ENCODE data around the gene AP2A2. TPM values are rescaled to one million over a fixed set of nuclear protein-coding genes. Genes with fewer than 3 reads are reported as not detected.

AP2A2 gene
- total RNA-seq, 1 donor from 2014 or later = 42.6 TPM

DNA sequence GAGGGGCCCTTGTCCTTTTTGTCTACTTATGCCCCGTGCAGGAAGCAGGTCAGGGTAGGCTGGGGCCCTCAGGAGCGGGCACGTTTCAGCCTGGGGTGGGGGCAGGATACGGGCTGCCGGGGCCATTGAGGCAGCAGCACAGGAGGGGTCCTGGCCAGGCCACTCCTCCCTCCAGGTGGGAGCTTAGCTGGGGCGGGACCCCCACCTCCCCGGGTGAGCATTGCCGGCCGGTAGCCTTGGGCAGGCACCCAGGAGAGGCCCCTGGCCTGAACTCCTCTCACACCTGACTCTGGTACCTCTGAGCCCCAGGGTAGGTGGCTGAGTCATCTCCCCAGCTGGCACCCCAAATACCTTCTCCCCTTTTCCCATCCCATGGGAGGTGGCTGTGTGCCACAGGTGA, 115.8 kb downstream of the AP2A2 start:
- DNase-seq (peak; percentile 11), ATAC-seq (no peak)
- intact Hi-C loops (cut with micrococcal nuclease) = no loop called here

DNA sequence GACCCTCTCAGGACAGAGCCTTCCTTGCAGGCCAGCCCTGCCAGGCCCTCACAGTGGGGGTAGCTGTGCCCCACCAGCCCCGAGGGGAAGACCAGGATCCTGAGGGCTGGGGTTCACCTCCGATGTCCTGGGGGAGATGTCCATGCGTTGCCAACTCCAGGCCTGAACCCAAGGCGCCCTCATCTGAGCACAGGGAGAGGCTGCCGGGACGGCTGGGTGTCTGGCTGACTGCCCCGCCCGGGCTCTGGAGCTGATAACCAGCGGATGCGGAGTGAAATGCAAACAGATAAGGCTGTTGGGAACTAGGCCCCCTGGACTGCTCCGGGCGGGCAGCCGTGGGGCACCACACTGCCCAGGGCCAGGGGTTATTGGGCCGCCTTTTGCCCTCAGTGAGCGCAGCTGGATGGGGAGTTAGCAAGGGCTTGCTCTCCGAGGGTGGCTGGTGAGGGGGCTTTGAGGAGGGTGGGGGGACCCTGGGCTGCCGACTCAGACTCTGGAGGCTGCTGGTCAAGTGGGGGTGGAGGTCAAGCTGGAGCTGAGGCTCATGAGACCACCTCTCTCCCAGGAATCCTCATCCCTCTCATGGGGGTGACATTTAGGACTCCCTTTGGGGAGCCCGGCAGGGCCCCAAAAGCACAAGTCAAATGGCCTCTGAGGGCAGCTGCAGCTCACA, 116.4 kb downstream of the AP2A2 start:
- intact Hi-C loops (cut with micrococcal nuclease) = no loop called here
- DNase-seq = peak; percentile 29
- peak; percentile 12 for ATAC-seq

DNA sequence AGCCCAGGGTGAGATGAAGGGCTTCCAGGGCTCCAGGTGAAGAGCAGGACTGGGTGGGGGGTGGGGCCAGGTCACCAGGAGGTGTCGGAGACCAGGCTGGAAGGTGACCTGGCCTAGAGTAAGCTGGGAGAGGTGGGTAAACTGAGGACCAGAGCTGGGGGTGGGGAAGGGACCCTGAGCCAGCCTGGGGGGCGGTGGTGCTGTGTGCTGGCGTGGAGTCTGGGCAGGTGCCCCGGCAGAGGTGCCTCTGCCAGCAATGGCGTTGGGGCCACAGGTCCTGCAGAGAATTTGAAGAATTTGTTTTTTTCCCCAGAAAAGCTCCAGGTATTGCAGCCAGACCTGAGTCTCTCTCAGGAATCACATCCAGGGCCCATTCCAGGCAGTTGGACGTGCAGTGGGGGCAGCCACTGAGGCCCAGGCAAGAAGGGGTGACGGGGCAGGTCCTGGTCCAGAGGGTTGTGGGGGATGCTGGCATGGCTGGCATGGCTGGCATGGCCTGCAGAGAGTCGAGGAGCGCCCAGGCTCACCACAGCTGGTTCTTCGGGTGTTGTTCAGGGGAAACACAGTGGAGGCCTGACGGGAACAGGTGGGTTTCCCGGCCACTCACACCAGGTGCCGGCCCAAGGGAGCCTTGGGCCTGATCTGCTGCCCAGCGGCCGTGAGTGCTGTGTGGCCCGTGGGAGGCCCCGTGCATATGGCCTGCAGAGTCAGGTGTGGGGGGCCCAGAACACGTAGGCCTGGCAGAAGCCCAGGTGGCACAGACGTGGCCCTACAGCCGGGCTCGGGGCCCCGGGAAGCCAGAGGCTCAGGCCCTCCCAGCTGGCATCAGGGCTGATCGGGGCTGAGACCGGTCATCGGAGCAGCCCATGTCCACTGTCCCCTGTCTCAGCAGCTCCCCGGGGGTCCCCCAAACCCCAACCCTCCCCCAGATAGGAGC, 117.2 kb downstream of the AP2A2 start:
- DNase-seq (peak; percentile 28), ATAC-seq (no peak)
- intact Hi-C loops (cut with micrococcal nuclease) = no loop called here

DNA sequence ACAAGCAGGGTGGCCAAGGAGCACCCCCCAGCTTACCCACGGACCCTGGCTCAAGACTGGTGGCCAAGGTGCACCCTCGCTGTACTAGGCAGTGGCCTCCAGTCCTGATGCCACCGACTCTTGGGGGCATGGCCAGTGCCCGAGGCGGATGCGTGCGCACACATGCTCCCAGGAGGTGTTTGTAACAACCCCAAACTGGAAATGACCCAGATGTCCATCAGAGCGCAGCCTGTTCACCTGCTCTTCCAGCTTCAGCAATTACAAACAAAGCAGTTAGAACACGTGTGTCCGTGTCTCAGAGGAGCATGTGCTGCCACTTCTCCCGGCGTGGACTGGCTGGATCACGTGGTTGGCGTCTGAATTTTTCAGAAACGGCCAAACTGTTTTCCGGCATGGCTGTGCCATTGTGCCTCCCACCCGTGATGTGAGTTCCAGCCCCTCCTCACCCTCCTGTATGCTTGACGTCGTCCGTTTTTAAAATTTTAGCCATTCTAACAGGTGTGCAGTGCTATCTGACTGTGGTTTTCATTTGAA, 118.0 kb downstream of the AP2A2 start:
- intact Hi-C loops (cut with micrococcal nuclease) = no loop called here
- peak; percentile 21 for DNase-seq
- no peak for ATAC-seq

DNA sequence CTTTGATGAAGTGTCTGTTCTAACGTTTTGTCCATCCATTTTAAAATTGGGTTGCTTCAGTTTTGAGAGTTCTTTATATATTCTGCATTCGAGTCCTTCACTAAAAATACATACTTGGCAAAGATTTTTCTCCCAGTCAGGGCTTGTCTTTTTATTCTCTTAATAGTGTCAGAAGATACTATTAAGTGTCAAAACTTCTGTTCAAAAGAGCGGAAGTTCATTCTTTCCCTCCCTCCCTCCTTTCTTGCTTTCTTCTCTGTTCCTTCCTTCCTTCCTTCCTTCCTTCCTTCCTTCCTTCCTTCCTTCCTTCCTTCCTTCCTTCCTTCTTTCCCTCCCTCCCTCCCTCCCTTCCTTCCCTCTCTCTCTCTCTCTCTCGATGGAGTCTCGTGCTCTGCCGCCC, 118.5 kb downstream of the AP2A2 start:
- intact Hi-C loops (cut with micrococcal nuclease) = no loop called here
- DNase-seq (no peak), ATAC-seq (no peak)

DNA sequence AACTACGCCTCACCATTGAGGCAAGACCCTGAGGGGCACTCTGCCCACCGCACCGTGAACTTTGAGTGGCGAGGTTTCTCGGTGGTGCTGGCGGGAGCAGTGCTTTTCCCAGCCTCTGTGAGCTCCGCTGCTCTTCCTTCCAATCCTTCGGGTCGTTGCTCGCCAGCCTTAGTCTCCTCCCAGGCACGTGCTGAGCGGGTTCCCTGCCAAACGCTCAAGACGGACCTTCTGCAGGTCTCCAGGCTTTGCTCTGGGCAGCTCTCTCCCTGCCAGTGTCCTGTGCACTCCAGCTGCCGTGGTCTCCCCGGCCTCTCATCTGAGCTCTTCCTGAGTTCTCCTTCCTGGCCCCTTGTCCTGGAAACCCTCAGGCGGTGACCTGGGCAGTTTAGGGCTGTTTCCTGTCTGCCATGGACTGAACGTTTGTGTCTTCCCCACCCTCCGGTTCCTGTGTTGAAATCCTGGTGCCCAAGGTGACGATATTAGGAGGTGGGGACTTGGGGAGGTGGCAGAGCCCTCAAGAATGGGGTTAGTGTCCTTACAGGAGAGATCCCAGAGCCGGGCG, 122.0 kb downstream of the AP2A2 start:
- intact Hi-C loops (cut with micrococcal nuclease) = no loop called here

DNA sequence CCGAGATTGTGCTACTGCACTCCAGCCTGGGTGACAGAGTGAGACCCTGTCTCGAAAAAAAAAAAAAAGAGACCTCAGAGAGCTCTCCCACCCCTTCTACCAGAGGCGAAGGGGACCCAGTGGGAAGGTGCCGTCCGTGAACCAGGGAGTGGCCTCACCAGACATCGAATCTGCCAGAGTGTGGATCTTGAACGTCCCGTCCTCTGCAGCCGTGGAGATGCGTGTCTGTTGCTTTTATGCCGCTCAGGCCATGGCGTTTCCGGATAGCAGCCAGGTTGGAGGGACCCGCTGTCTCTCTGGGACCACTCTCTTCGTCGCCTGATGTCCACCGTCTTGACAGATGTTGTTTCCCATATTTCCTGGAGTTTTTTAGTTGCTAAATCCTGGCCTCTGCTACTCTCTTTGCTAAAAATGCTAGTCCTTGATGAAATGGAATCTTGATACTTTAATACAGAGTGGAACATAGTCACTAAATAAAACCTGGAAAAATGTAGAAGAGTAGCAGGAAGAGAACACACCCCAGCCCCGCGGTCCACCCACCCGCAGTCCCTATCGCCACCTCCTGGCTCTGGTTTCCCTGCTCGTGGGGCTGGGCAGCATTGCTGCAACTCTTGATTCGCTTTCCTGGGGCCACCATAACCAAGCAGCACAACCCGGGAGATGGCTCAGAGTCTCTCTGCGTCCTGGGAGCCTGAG, 122.9 kb downstream of the AP2A2 start:
- DNase-seq = no peak
- ATAC-seq = no peak
- intact Hi-C loops (cut with micrococcal nuclease) = no loop called here

More for the DNA sequence above, 122.0 kb downstream of the AP2A2 start:
- DNase-seq (no peak), ATAC-seq (no peak)

DNA sequence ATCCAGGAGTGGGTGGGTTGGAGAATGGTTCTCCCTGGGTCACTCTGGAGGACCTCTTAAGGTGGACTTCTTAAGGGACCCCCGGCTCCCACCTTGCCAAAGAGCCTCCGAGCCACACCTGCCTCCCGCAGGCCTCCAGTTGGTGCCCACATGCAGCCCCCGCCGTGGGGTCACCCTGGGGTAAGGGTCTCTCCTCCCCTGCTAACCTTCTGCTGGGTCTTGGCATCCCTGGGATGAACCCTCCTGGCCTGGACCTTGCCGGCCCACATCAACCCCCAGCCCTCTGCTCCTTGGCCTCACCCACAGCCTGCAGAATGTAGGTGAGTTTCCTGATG, 123.4 kb downstream of the AP2A2 start:
- DNase-seq (no peak), ATAC-seq (no peak)
- intact Hi-C loops (cut with micrococcal nuclease) = no loop called here

DNA sequence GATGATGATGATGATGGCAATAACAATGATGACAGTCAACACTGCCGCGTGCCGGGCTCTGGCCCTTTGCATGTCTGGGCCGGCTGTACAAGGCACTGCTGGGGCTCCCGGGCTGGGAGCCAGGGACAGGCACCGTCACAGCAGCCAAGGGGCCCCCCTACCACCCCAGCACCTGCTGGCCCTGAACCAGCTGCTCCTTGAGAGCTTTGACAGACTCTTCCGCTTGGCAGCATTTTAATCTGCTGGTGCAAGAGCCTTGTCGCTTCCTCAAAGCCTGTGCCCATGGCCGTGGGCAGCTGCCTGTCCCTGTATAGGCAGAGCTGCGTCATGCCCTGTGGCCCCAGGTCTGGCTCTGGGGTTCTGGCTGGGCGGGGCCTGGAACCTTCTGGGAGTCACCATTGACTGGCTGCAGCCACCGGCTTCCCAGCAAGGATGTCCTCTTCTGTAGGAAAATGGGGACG, 123.8 kb downstream of the AP2A2 start:
- DNase-seq = peak; percentile 30
- ATAC-seq = no peak
- intact Hi-C loops (cut with micrococcal nuclease) = no loop called here

DNA sequence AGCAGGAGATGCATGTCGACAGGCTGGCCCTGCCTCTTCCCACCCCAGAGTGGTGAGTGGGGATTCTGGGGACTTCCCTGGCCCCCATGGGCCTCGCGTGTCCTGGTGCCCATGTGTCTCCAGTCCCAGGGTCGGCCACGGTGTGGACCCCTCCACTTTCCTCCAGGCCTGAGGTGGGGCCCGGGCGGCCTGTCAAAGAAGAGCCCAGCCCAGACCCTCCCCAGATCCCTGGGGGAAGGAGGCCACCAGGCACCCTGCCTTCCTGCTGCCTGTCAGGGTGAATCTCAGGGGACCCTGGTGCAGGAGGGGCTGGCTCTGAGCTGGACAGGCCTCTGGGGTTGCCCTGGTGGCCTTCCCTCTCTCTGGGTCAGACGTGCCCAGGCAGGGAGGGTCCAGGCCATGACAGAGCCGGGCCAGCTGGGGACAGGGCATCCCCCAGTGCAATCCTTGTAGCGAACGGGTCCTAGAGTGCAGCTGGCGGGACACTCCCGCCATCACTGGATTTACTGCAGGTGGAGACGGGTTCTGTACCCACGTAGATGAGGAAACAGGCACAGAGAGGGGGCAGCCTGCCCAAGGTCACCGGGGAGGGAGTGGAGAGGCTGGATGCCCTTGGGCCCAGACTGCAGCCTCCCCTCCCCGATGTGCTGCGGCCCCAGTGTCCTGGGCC, 124.4 kb downstream of the AP2A2 start:
- intact Hi-C loops (cut with micrococcal nuclease) = no loop called here
- DNase-seq (no peak), ATAC-seq (no peak)

DNA sequence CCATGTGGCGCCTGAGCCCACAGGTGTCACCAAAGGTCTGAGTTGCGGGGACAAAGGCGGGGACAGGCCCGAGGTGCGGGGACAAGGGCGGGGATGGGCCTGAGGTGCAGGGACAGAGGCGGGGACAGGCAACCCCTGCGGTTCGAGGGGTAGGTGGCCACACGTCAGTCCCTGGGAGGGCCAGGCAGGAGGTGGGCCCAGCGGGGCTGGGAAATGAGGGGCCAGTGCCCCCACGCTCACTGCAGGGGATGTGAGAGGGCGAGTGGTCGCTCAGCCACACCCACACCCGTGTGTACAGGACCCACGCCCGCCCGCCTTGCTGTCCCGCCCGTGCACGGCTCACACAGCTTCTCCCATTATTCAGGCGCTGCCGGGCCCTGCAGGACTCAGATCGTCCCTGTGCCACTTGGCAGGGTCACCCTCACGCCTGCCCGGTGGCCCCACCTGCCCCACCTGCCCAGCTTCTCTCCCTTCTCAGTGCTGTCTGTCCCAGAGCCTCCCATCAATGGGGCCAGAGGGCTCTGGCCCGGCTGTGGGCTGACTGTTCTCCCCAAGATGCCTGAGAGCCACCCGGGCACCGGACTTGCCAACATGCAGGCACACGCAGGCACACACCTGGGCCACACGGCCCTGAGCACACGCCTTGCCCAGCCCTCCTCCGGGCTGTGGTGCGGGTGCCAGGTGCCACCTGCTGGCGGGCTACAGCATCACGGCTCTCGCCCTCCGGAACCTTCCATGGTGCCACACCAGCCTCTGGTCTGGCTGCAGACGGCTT, 125.1 kb downstream of the AP2A2 start:
- ATAC-seq (peak; percentile 94), DNase-seq (peak; percentile 82)
- intact Hi-C loops (cut with micrococcal nuclease) = no loop called here

DNA sequence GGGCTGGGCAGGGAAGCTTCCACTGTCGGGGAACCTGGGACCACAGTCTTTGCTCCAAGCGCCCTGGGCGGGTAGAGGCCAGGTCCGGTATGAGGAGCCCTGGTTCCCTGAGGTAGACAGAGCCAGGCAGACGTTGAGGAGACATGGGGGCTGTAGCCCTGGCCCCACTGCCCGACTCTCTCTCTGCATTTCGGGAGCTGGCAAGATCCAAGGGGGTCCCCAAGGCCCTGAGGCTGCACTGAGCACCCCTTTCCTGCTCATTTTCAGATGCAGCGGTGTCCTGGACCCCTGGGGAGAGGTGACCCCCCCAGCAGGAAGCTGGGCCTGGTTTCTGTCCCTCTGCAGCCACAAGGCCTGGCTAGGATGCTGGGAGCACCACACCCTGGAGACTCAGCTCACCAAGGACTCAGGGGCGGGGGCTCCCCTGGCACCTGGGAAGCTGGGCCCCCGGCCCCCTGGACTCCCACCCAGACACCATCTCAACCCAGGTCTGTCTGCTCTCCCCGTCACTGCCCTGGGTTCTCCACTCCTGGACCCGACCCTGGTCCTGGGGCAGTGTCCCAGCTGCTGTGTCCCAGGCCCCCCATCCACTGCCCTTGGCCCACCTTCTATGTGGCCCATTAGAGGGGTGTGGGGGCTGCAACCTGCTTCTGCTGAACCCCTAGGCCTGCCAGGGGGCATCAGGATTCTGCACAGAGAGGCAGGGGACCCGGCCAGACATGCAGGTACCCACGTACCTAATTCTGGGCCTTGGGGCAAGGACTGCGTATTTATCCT, 125.9 kb downstream of the AP2A2 start:
- ATAC-seq = no peak

DNA sequence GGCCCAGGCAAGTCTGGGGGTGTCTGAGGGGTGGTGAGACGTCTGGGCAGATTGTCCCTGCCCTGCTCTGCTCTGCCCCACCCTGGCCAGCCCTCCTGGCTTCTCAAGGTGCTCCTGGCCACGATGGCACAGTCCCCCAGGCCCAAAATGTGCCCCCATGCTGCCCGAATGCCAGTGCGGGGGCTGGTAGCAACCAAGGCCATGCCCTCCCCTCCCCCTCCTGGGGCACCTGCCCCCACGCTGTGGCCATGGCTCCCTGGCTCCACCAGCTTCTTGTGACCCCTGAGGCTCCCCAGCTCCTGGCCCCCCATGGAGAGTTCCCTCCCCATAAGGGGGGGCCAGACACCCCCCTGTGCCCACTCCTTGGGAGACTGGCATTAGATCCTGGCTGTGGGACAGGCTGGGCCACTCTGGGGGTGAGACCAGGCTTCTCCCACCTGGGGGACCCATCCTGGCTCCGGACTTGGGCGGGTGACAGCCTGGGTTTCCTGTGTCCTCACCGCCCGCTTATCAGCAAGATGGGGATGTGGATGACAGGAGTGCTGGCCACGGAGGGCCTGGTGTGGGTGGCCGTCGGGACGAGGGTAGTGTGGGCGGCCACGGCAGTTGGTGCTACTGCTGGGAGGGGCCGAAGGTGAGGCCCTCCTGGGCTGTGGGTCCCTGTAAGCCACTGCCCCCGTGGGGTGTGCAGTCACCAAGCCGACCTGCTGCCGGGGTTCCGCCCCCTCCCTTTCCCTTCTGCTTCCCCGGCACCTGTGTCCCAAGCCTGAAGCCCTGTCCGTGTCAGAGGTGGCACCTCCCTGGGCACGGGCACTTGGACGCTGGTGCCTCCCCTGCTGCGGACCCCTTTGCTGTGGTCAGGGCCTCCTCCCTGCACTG, 126.7 kb downstream of the AP2A2 start:
- peak; percentile 25 for DNase-seq
- no peak for ATAC-seq
- intact Hi-C loops (cut with micrococcal nuclease) = no loop called here

More for the DNA sequence above, 125.9 kb downstream of the AP2A2 start:
- intact Hi-C loops (cut with micrococcal nuclease) = no loop called here
- DNase-seq = peak; percentile 22

DNA sequence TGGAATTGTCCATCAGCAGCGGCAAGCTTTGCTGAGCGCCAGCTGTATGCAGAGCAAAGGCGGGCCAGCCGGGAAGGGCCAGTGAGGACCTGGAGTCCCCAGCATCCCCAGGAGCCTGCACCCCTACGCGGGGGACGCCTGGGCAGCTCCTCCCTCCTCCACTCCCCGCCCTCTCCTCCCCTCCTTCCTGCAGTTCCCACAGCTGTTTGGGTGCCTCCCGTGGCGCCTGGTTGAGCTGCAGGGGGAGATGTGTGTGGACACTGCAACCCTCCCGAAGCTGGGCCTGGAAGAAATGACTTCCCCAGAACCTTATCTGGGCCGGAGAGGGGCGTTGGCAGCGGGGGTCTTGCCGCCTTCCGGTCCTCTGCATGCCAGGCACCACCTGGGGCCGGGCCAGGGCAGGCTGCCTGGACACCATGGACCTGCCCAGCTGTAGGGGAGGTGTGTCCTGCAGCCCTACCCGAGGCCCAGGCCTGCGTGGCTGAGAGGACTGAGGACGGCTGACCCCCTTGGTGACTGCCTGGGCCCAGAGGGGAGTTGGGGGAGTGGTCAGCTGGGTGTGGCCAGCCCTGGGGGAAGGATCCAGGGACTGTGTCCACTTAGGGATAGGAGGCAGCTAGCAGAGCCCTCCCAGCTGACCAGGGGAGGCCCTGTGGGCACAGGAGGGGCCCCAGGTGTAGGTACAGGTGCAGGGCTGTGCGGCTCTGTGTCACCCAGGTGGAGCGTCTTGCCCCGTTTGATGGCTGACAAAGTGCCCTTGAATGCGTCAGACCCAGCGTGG, 127.6 kb downstream of the AP2A2 start:
- DNase-seq (no peak), ATAC-seq (no peak)
- intact Hi-C loops (cut with micrococcal nuclease) = no loop called here

DNA sequence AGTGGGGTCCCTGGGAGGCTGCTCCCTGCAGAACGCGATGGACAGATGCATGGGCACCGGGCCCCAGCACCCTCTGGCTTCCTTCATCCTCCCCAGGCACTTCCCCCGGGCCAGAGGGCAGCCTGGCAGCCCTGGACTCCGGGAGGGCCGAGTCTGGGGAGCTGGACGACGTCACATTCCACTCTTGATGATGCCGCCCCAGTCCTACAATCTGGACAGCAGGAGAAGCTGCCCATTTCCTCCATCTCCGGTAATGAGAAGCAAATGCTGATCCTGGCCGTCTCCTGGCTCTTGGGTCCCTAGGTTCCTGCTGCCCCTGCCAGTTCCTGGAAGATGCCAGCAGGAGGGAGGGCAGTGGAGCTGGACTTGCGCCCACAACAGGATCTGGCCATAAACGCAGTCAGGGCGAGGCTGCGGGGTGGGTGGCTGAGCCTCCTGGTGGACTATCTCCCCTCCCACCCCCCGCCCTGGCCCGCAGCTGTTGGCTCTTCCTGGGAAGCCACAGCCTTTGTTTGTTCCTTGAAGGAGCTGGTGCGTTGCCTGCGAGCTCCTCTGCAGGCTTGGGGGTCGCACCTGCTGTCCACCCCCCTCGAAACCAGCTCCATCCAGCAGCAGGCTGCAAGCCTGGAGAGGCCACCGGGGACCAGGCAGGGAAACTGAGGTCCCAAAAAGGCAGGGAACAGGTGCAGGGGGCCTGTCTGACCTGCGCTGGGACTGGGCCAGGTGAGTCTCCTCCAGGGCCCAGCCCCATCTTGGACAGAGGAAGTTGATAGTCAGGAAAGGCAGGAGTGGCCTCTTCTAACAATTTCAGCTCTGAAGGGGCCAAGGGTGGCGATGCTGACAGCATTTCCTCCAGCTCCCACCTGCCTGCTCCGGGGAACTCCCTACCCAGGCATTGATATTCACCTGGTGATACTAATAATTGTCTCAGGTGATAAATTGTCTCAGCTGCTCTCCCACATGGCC, 128.8 kb downstream of the AP2A2 start:
- no peak for ATAC-seq
- intact Hi-C loops (cut with micrococcal nuclease) = no loop called here
- DNase-seq = no peak
